ENCODE data around the gene ENTR1.
A peak's percentile ranks its signal among the peaks of the same experiment; 100 is the strongest.

ENTR1 gene

GRCh38 chr9:136363106-136363948, 47.1 kb downstream of the ENTR1 start, which contains the start of gene DNLZ:
TSS of gene DNLZ (minus strand) at chr9:136363744. CDS start at chr9:136363714, 30 bp downstream.
- DNase-seq (ENCODE audit: insufficient read length), result peak; percentile 99
- peak; percentile 99 for FAIRE-seq
- TF ChIP-seq TAF1 (IDR thresholded peaks at IDR 0.05; ENCODE audit: borderline replicate concordance, low read depth, low read length) (peak; percentile 16; the same call in 1 of the 2 replicates), POLR2A (IDR thresholded peaks at IDR 0.05; ENCODE audit: low read depth, low read length) (peak; percentile 83; the same call in 1 of the 2 replicates), POLR2AphosphoS5 (IDR thresholded peaks at IDR 0.05; ENCODE audit: low read depth, low read length) (peak; percentile 86)

- TF ChIP-seq POLR2A (IDR thresholded peaks at IDR 0.05; ENCODE audit: low read depth, low read length) (no peak), TAF1 (IDR thresholded peaks at IDR 0.05; ENCODE audit: borderline replicate concordance, low read depth, low read length) (no peak), POLR2AphosphoS5 (IDR thresholded peaks at IDR 0.05; ENCODE audit: low read depth, low read length) (no peak)
- FAIRE-seq (no peak), DNase-seq (ENCODE audit: insufficient read length) (no peak)
Observed at GRCh38 chr9:136362450-136362784, 48.0 kb downstream of the ENTR1 start.

- FAIRE-seq (no peak), DNase-seq (ENCODE audit: insufficient read length) (no peak)
- TF ChIP-seq POLR2A (IDR thresholded peaks at IDR 0.05; ENCODE audit: low read depth, low read length), result no peak
- no peak for TF ChIP-seq TAF1 (IDR thresholded peaks at IDR 0.05; ENCODE audit: borderline replicate concordance, low read depth, low read length)
- TF ChIP-seq POLR2AphosphoS5 (IDR thresholded peaks at IDR 0.05; ENCODE audit: low read depth, low read length), result no peak
Observed at GRCh38 chr9:136361754-136362449, 48.5 kb downstream of the ENTR1 start.

GRCh38 chr9:136361047-136361753, 49.2 kb downstream of the ENTR1 start:
- DNase-seq (ENCODE audit: insufficient read length) (no peak), FAIRE-seq (no peak)

GRCh38 chr9:136359774-136360718, 50.4 kb downstream of the ENTR1 start:
- FAIRE-seq, result no peak
- no peak for TF ChIP-seq POLR2A (IDR thresholded peaks at IDR 0.05; ENCODE audit: low read depth, low read length)
- TF ChIP-seq POLR2AphosphoS5 (IDR thresholded peaks at IDR 0.05; ENCODE audit: low read depth, low read length), result no peak
- TF ChIP-seq TAF1 (IDR thresholded peaks at IDR 0.05; ENCODE audit: borderline replicate concordance, low read depth, low read length), result no peak
- no peak for DNase-seq (ENCODE audit: insufficient read length)

More at GRCh38 chr9:136361047-136361753, 49.2 kb downstream of the ENTR1 start:
- TF ChIP-seq POLR2AphosphoS5 (IDR thresholded peaks at IDR 0.05; ENCODE audit: low read depth, low read length) (no peak), TAF1 (IDR thresholded peaks at IDR 0.05; ENCODE audit: borderline replicate concordance, low read depth, low read length) (no peak), POLR2A (IDR thresholded peaks at IDR 0.05; ENCODE audit: low read depth, low read length) (no peak)

- DNase-seq (ENCODE audit: insufficient read length) (no peak), FAIRE-seq (no peak)
- no peak for TF ChIP-seq POLR2AphosphoS5 (IDR thresholded peaks at IDR 0.05; ENCODE audit: low read depth, low read length)
- TF ChIP-seq TAF1 (IDR thresholded peaks at IDR 0.05; ENCODE audit: borderline replicate concordance, low read depth, low read length), result no peak
- no peak for TF ChIP-seq POLR2A (IDR thresholded peaks at IDR 0.05; ENCODE audit: low read depth, low read length)
Observed at GRCh38 chr9:136358888-136359287, 51.5 kb downstream of the ENTR1 start.

- FAIRE-seq (no peak), DNase-seq (ENCODE audit: insufficient read length) (no peak)
- TF ChIP-seq POLR2A (IDR thresholded peaks at IDR 0.05; ENCODE audit: low read depth, low read length) (no peak), POLR2AphosphoS5 (IDR thresholded peaks at IDR 0.05; ENCODE audit: low read depth, low read length) (peak; percentile 29; the same call in 1 of the 2 replicates)
Observed at GRCh38 chr9:136358016-136358415, 52.4 kb downstream of the ENTR1 start.

GRCh38 chr9:136357202-136357725, 53.1 kb downstream of the ENTR1 start:
- FAIRE-seq (no peak), DNase-seq (ENCODE audit: insufficient read length) (no peak)
- TF ChIP-seq POLR2A (IDR thresholded peaks at IDR 0.05; ENCODE audit: low read depth, low read length), result no peak

- TF ChIP-seq POLR2A (IDR thresholded peaks at IDR 0.05; ENCODE audit: low read depth, low read length), result no peak
- TF ChIP-seq POLR2AphosphoS5 (IDR thresholded peaks at IDR 0.05; ENCODE audit: low read depth, low read length), result no peak
- TF ChIP-seq TAF1 (IDR thresholded peaks at IDR 0.05; ENCODE audit: borderline replicate concordance, low read depth, low read length), result no peak
- FAIRE-seq (no peak), DNase-seq (ENCODE audit: insufficient read length) (no peak)
Observed at GRCh38 chr9:136355616-136356557, 54.5 kb downstream of the ENTR1 start.
